MM.1S (cell line): ENCODE data around the gene CDH12.

Source experiments
- DNase-seq: peaks from one replicate; pipeline ENCODE4 v3.0.0-alpha.2; 2015
- H2AFZ ChIP-seq: fragments of 300-600 bp; sonication (generic); 2 replicates; pipeline ENCODE4 v1.6.0; 2016; ENCODE audit warnings: antibody characterized with exemption, low read length
- H3F3A ChIP-seq: fragments of 300-600 bp; sonication (generic); 2 replicates; pipeline ENCODE4 v1.6.1; 2016; ENCODE audit warnings: mild to moderate bottlenecking, antibody characterized with exemption, low read length, moderate library complexity, mixed read lengths; ENCODE audit not compliant: insufficient read depth
- H3K27ac ChIP-seq: fragments of 300-600 bp; sonication (generic); 2 replicates; pipeline ENCODE4 v1.5.1; 2016; ENCODE audit warnings: mild to moderate bottlenecking, low read length
- H3K27me3 ChIP-seq: fragments of 300-600 bp; sonication (generic); replicated peaks from 2 replicates; pipeline ENCODE4 v1.6.0; 2016; ENCODE audit warnings: low read length; ENCODE audit not compliant: insufficient read depth
- H3K36me3 ChIP-seq: fragments of 300-600 bp; sonication (generic); replicated peaks from 2 replicates; pipeline ENCODE4 v1.6.1; 2016; ENCODE audit warnings: mild to moderate bottlenecking, low read length, mixed read lengths; ENCODE audit not compliant: insufficient read depth
- H3K4me1 ChIP-seq: fragments of 300-600 bp; sonication (generic); 2 replicates; pipeline ENCODE4 v1.6.1; 2016; ENCODE audit warnings: low read length, mixed read lengths
- H3K4me2 ChIP-seq: fragments of 300-600 bp; sonication (generic); 2 replicates; pipeline ENCODE4 v1.6.0; 2016; ENCODE audit warnings: low read depth, low read length
- H3K4me3 ChIP-seq: fragments of 300-600 bp; sonication (generic); 2 replicates; pipeline ENCODE4 v1.5.1; 2016; ENCODE audit warnings: low read length, mixed read lengths
- H3K79me2 ChIP-seq: fragments of 300-600 bp; sonication (generic); 2 replicates; pipeline ENCODE4 v1.6.1; 2016; ENCODE audit warnings: mixed run types, low read length, mixed read lengths
- H3K9ac ChIP-seq: fragments of 300-600 bp; sonication (generic); 2 replicates; pipeline ENCODE4 v1.6.1; 2016; ENCODE audit warnings: low read length, mixed read lengths
- H3K9me2 ChIP-seq: fragments of 300-600 bp; sonication (generic); replicated peaks from 2 replicates; pipeline ENCODE4 v1.6.1; 2016; ENCODE audit warnings: mild to moderate bottlenecking, low read length, mixed read lengths; ENCODE audit not compliant: insufficient read depth
- H3K9me3 ChIP-seq: fragments of 300-600 bp; sonication (generic); replicated peaks from 2 replicates; pipeline ENCODE4 v1.6.1; 2016; ENCODE audit warnings: mild to moderate bottlenecking, low read length, mixed read lengths; ENCODE audit not compliant: insufficient read depth
- H4K20me1 ChIP-seq: fragments of 300-600 bp; sonication (generic); 2 replicates; pipeline ENCODE4 v1.6.1; 2016; ENCODE audit warnings: mild to moderate bottlenecking, low read length, moderate library complexity, mixed read lengths; ENCODE audit not compliant: insufficient read depth
- EZH2 ChIP-seq: fragments of 300-600 bp; sonication (generic); optimal IDR thresholded peaks from 2 replicates; pipeline ENCODE3; 2017; ENCODE audit warnings: low read depth, mild to moderate bottlenecking, antibody characterized with exemption, low read length, mixed read lengths
- EZH2phosphoT487 ChIP-seq: fragments of 300-600 bp; sonication (generic); IDR thresholded peaks from 2 replicates; pipeline ENCODE4 v1.6.1; 2018; ENCODE audit warnings: antibody characterized with exemption, low read length
- TF ChIP-seq, protein P1 (sequence below): fragments of 300-600 bp; sonication (generic); IDR thresholded peaks from 2 replicates; pipeline ENCODE4 v1.5.1; 2016; ENCODE audit warnings: antibody characterized with exemption, low read length, mixed read lengths

CDH12 gene

GRCh38 chr5:22245770-22246169 lies 607.4 kb downstream of the CDH12 start:
- H3K4me1 ChIP-seq: no peaks in the 10 kb centered on the region
- no peaks in the 10 kb centered on the region for H4K20me1 ChIP-seq
- H2AFZ ChIP-seq: no peak overlapping the region
- H3K9me3 ChIP-seq: no peaks in the 10 kb centered on the region
- TF ChIP-seq, protein P1, sequence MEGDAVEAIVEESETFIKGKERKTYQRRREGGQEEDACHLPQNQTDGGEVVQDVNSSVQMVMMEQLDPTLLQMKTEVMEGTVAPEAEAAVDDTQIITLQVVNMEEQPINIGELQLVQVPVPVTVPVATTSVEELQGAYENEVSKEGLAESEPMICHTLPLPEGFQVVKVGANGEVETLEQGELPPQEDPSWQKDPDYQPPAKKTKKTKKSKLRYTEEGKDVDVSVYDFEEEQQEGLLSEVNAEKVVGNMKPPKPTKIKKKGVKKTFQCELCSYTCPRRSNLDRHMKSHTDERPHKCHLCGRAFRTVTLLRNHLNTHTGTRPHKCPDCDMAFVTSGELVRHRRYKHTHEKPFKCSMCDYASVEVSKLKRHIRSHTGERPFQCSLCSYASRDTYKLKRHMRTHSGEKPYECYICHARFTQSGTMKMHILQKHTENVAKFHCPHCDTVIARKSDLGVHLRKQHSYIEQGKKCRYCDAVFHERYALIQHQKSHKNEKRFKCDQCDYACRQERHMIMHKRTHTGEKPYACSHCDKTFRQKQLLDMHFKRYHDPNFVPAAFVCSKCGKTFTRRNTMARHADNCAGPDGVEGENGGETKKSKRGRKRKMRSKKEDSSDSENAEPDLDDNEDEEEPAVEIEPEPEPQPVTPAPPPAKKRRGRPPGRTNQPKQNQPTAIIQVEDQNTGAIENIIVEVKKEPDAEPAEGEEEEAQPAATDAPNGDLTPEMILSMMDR: no peak
- no peak for TF ChIP-seq EZH2
- TF ChIP-seq EZH2phosphoT487: no peak
- H3K9me2 ChIP-seq: no peaks in the 10 kb centered on the region
- H3K9ac ChIP-seq: no peak overlapping the region
- no peak overlapping the region for H3K4me3 ChIP-seq
- DNase-seq: no peak
- H3K79me2 ChIP-seq: no peaks in the 10 kb centered on the region
- H3K4me2 ChIP-seq: no peak overlapping the region
- no peaks in the 10 kb centered on the region for H3K36me3 ChIP-seq
- H3K27ac ChIP-seq: no peak overlapping the region
- no peaks in the 10 kb centered on the region for H3F3A ChIP-seq
- no peaks in the 10 kb centered on the region for H3K27me3 ChIP-seq

- Histone ChIP-seq H3K9me2 (no peaks in the 10 kb centered on the region), H3K9ac (no peak overlapping the region), H3K4me1 (no peaks in the 10 kb centered on the region), H2AFZ (no peak overlapping the region), H4K20me1 (no peaks in the 10 kb centered on the region), H3K27ac (no peak overlapping the region), H3F3A (no peaks in the 10 kb centered on the region), H3K9me3 (no peaks in the 10 kb centered on the region), H3K79me2 (no peaks in the 10 kb centered on the region), H3K4me3 (no peak overlapping the region), H3K36me3 (no peaks in the 10 kb centered on the region), H3K4me2 (no peak overlapping the region), H3K27me3 (no peaks in the 10 kb centered on the region)
- no peak for TF ChIP-seq EZH2
- TF ChIP-seq, protein P1: no peak
- TF ChIP-seq EZH2phosphoT487: no peak
- DNase-seq: no peak
Measured at GRCh38 chr5:22242532-22242931, 610.6 kb downstream of the CDH12 start.

DNA sequence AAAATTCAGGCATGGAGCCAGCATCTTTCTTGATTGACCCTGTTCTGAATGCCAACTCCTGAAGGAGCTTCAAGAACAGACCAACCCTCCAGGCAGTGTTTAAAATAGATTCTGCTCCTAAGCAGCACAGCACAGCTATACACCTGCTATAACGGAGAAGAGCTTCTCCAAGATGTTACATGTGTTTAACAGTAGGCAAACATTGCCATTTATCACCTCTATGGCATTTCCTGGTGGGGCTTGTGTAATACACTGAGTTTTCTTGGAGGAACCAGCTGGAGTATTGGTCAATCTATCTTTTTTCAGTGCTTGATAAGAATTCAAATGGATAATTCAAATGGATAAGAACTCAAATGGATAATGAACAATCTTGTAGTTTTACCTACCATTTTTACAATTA lies 615.1 kb downstream of the CDH12 start:
- Histone ChIP-seq H3K27me3 (no peaks in the 10 kb centered on the region), H3F3A (no peaks in the 10 kb centered on the region), H3K27ac (no peak overlapping the region), H3K79me2 (no peaks in the 10 kb centered on the region), H3K4me3 (no peak overlapping the region), H3K36me3 (no peaks in the 10 kb centered on the region), H3K9ac (no peak overlapping the region), H3K9me2 (no peaks in the 10 kb centered on the region), H3K4me1 (no peaks in the 10 kb centered on the region), H2AFZ (no peak overlapping the region), H4K20me1 (no peaks in the 10 kb centered on the region), H3K9me3 (no peaks in the 10 kb centered on the region), H3K4me2 (no peak overlapping the region)
- DNase-seq: no peak
- TF ChIP-seq EZH2 (no peak), EZH2phosphoT487 (no peak)
- TF ChIP-seq, protein P1: no peak

DNA sequence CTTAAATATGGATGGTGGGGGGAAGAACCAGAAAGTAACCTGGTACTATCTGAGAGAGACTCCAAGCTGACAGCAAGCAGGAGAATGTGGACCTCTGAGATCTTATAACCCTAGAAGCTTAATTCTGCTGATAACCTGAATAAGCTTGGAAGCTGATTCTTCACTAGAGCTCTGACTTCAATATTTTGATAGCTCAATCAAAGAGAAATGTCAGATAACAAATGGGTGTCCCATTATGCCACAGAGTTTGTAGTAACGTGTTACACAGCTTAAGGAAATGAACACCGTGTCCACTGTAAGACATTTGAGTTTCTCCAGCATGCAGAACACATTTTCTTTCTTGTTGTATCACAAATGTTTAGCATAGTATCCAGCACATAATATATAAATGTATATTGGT lies 626.7 kb downstream of the CDH12 start:
- Histone ChIP-seq H3K4me1 (no peaks in the 10 kb centered on the region), H2AFZ (no peak overlapping the region), H3K36me3 (no peaks in the 10 kb centered on the region), H3F3A (no peaks in the 10 kb centered on the region), H3K4me2 (no peak overlapping the region), H3K9me2 (no peaks in the 10 kb centered on the region), H3K4me3 (no peak overlapping the region), H3K27me3 (no peaks in the 10 kb centered on the region), H3K9me3 (no peaks in the 10 kb centered on the region), H3K9ac (no peak overlapping the region), H4K20me1 (no peaks in the 10 kb centered on the region), H3K27ac (no peak overlapping the region), H3K79me2 (no peaks in the 10 kb centered on the region)
- TF ChIP-seq, protein P1: no peak
- no peak for TF ChIP-seq EZH2
- no peak for DNase-seq
